ENCODE data around the gene ODF2L. TPM values are rescaled to one million over a fixed set of nuclear protein-coding genes. Genes with fewer than 3 reads are reported as not detected.

The ODF2L gene
- total and polyA plus RNA-seq, 3 donors from 2014 or later, result 11.6 to 48.6 (median 25.5) TPM

DNA sequence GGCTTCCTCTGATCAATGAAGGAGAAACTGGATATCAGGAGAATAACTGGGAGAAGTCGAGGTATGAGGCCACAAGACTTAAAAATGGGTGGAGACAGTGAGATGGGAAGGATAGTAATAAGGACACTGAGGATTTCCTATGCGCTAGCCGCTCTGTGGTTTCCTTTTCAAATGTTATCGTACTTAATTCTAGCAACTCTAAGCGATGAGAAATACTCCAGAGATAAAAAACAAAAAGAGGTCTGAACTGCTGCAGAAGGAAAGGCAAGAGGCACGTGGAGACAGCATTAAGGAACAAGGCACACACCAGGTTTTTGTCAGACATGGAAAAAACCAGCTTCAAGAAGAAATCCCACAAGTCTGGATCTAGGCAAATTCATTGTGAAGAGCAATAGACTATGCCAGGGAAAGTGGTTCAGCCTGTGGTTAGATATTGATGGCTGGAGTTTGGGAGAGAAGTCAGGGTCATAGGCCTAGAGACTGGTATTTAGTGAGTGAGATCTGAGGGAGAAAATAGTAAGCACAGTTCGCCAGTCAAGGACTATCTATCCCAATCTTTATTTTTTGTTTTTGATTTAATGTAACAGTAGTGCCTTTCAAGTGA lies 33.1 kb upstream of the ODF2L start:
- intact Hi-C loops (cut with DNase I; ENCODE audit: low total_unique reads), result no loop called here
- no peak for DNase-seq

DNA sequence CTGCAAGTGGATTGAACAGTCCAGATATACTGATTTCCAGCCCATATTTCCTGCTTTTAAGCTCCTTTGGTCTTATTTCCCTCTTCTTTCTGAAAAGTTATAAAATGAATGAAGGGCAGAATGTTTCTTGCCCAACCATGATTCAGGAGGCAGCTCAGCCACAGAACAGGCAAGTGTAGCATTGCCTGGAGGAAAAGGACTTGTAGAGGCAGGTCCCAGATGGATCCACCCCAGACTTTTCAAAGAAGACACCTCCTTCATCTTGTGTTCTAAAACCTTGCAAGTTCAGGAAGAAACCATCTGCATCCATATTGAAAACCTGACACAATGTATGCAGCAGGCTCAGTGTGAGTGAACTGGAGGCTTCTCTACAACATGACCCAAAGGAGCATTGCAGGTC lies 27.8 kb upstream of the ODF2L start, which contains the start of gene CLCA2:
Gene CLCA2, plus strand, starts transcription at position 299 of the 400 bp plus-strand sequence. Its CDS starts 77 bp downstream, at position 376.
- Histone ChIP-seq H3K27me3 (no peaks in the 10 kb centered on the region), H3K27ac (no peak within 1 kb of the TSS), H3K9me3 (no peaks in the 10 kb centered on the region), H3K4me1 (no peaks in the 10 kb centered on the region), H3K4me3 (no peak within 1 kb of the TSS), H3K36me3 (ENCODE audit: low read depth, missing control alignments) (no peaks in the 10 kb centered on the region)
- intact Hi-C loops (cut with DNase I; ENCODE audit: low total_unique reads), result no loop called here
- DNase-seq, result no peak
- TF ChIP-seq, protein P1, sequence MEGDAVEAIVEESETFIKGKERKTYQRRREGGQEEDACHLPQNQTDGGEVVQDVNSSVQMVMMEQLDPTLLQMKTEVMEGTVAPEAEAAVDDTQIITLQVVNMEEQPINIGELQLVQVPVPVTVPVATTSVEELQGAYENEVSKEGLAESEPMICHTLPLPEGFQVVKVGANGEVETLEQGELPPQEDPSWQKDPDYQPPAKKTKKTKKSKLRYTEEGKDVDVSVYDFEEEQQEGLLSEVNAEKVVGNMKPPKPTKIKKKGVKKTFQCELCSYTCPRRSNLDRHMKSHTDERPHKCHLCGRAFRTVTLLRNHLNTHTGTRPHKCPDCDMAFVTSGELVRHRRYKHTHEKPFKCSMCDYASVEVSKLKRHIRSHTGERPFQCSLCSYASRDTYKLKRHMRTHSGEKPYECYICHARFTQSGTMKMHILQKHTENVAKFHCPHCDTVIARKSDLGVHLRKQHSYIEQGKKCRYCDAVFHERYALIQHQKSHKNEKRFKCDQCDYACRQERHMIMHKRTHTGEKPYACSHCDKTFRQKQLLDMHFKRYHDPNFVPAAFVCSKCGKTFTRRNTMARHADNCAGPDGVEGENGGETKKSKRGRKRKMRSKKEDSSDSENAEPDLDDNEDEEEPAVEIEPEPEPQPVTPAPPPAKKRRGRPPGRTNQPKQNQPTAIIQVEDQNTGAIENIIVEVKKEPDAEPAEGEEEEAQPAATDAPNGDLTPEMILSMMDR (IDR thresholded peaks at IDR 0.05), result no peak
- no peak for TF ChIP-seq POLR2A (IDR thresholded peaks at IDR 0.05)

More for the DNA sequence above, 33.1 kb upstream of the ODF2L start:
- Histone ChIP-seq H3K36me3 (ENCODE audit: low read depth, missing control alignments) (no peaks in the 10 kb centered on the region), H3K4me3 (no peak overlapping the region), H3K27me3 (no peaks in the 10 kb centered on the region), H3K27ac (no peak overlapping the region), H3K4me1 (no peaks in the 10 kb centered on the region), H3K9me3 (no peaks in the 10 kb centered on the region)
- WGBS, 2 donors, result 76 to 84% methylated on average over 7 of the region's 7 CpGs
- TF ChIP-seq, protein P1 (IDR thresholded peaks at IDR 0.05), result no peak
- no peak for TF ChIP-seq POLR2A (IDR thresholded peaks at IDR 0.05)

DNA sequence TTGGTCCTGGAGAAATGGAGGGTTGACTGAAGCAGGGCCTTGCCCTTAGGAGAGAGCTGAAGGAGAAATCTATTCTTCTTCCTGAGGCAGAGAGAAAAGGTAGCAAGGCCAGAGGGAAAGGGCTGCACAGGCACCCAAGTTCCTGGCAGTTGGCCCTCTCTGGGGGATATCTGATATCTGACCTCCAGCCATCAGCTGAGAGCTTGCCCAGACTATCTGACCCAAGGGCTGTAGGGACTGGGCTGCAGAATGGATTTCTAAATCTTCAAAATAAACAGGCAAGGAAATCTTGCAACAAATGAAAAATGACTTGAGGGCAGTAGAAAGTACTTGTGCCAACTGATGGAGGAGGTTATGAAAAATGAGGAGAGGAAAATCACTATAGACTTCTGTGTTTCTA lies 27.4 kb upstream of the ODF2L start:
- H3K27ac ChIP-seq, result no peak overlapping the region
- H3K36me3 ChIP-seq (ENCODE audit: low read depth, missing control alignments), result no peaks in the 10 kb centered on the region
- DNase-seq, result no peak
- H3K4me3 ChIP-seq, result no peak overlapping the region
- TF ChIP-seq, protein P1 (IDR thresholded peaks at IDR 0.05), result no peak
- no peak for TF ChIP-seq POLR2A (IDR thresholded peaks at IDR 0.05)
- H3K27me3 ChIP-seq, result no peaks in the 10 kb centered on the region
- H3K9me3 ChIP-seq, result no peaks in the 10 kb centered on the region
- H3K4me1 ChIP-seq, result no peaks in the 10 kb centered on the region
- intact Hi-C loops (cut with DNase I; ENCODE audit: low total_unique reads), result no loop called here

DNA sequence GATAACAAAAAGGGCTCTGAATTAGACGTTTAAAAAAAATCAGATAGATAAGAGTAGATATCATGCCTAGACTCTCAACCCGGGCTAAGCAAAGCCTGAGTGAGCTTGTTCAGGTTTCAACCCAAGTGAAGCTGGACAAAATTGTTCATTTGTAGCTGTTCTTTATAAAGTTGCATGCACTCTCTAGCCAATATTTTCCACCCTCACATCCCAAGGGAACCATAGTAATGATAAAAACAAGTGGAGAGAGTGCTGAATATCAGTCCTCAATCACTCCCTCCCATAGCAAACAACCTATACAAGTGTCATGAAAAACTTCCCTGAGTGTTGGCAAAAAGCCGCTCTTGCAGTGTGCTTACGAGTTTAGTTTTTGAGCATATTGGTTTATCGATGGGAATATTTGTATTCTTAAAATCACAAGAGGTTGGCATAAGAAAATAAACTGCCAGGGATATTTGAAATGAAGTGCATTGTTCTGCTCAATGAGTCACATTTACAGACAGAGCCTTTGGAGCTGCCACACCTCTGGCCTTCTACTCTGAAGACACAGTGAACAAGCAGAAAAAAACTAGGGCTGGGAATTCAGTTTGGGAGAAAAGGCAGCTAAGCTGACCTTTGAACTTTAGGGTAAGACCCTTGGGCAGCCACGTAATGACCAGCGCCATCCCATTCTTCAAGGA lies 25.6 kb upstream of the ODF2L start:
- Histone ChIP-seq H3K36me3 (ENCODE audit: low read depth, missing control alignments) (no peaks in the 10 kb centered on the region), H3K27me3 (no peaks in the 10 kb centered on the region), H3K4me1 (no peaks in the 10 kb centered on the region), H3K9me3 (no peaks in the 10 kb centered on the region), H3K27ac (no peak overlapping the region), H3K4me3 (no peak overlapping the region)
- 69 to 80% methylated on average over 7 of the region's 7 CpGs for WGBS, 2 donors
- TF ChIP-seq, protein P1 (IDR thresholded peaks at IDR 0.05), result no peak
- TF ChIP-seq POLR2A (IDR thresholded peaks at IDR 0.05), result no peak
- DNase-seq, result no peak
- intact Hi-C loops (cut with DNase I; ENCODE audit: low total_unique reads), result no loop called here

Measured in testis (tissue), 3 donors.